HepG2 (cell line): ENCODE measurements around the gene PITRM1. TPM values are rescaled to one million over a fixed set of nuclear protein-coding genes. Genes with fewer than 3 reads are reported as not detected.

Experiments
- ADNP ChIP-seq: sonication (generic); formaldehyde crosslinking; IDR thresholded peaks from 2 replicates; pipeline ENCODE4 v1.4.0; 2020; ENCODE audit warnings: missing genetic modification reagents
- ATF7 ChIP-seq, 2 experiments: fragments of 450-650 bp in 1 of 2; sonication (generic) in 1 of 2; formaldehyde crosslinking in 1 of 2; IDR thresholded peaks; 2 replicates each; pipeline versions ENCODE4 v1.4.0 to v1.6.1; 2016 to 2020; ENCODE audit warnings: antibody characterized with exemption in 1 of 2, mild to moderate bottlenecking in 1 of 2, missing genetic modification reagents in 1 of 2
- BORCS8-MEF2B ChIP-seq: sonication (generic); formaldehyde crosslinking; IDR thresholded peaks from 2 replicates; pipeline ENCODE4 v1.8.0; 2022; ENCODE audit warnings: mild to moderate bottlenecking, missing genetic modification reagents
- CEBPG ChIP-seq: IDR thresholded peaks from 2 replicates; pipeline ENCODE4 v1.6.1; 2016
- CHD4 ChIP-seq: fragments of 200-600 bp; sonication (generic); IDR thresholded peaks from 2 replicates; pipeline ENCODE4 v1.7.0; 2017; ENCODE audit warnings: mild to moderate bottlenecking, low read length, borderline replicate concordance
- DBP ChIP-seq: sonication (generic); formaldehyde crosslinking; IDR thresholded peaks from 2 replicates; pipeline ENCODE4 v1.4.0; 2020; ENCODE audit warnings: missing genetic modification reagents; ENCODE audit errors: not compliant biosample characterization
- DNMT3B ChIP-seq: conservative IDR thresholded peaks from 2 replicates; pipeline ENCODE4 v1.6.1; 2016; ENCODE audit warnings: missing biosample characterization, control low read depth
- HOXA9 ChIP-seq: sonication (generic); formaldehyde crosslinking; IDR thresholded peaks from 2 replicates; pipeline ENCODE4 v1.8.1; 2022; ENCODE audit warnings: missing genetic modification reagents, mild to moderate bottlenecking, moderate library complexity, borderline replicate concordance
- KAT2B ChIP-seq: fragments of 150-350 bp; IDR thresholded peaks from 2 replicates; pipeline ENCODE4 v1.6.1; 2014; ENCODE audit warnings: low read depth, low read length, borderline replicate concordance
- KAT8 ChIP-seq: IDR thresholded peaks from 2 replicates; pipeline ENCODE4 v1.6.1; 2016; ENCODE audit warnings: missing genetic modification reagents, missing compliant biosample characterization
- MIXL1 ChIP-seq: IDR thresholded peaks from 2 replicates; pipeline ENCODE4 v1.6.1; 2016
- MXI1 ChIP-seq: IDR thresholded peaks from 3 replicates; pipeline ENCODE4 v1.6.1; 2012; ENCODE audit warnings: low read depth, low read length, inconsistent platforms, borderline replicate concordance
- NFYC ChIP-seq: IDR thresholded peaks from 2 replicates; pipeline ENCODE4 v1.6.1; 2016; ENCODE audit warnings: missing genetic modification reagents, missing compliant biosample characterization
- NR2C2 ChIP-seq: sonication (generic); formaldehyde crosslinking; IDR thresholded peaks from 2 replicates; pipeline ENCODE4 v1.4.0; 2020; ENCODE audit warnings: missing genetic modification reagents, mild to moderate bottlenecking, moderate library complexity, borderline replicate concordance
- PHF5A ChIP-seq: IDR thresholded peaks from one replicate; pipeline ENCODE4 v1.6.1; 2018; ENCODE audit warnings: low read depth, missing genetic modification reagents; ENCODE audit not compliant: unreplicated experiment
- PITX1 ChIP-seq: sonication (generic); formaldehyde crosslinking; IDR thresholded peaks from 2 replicates; pipeline ENCODE4 v1.5.1; 2020; ENCODE audit warnings: mild to moderate bottlenecking, missing genetic modification reagents
- RXRB ChIP-seq: IDR thresholded peaks from 2 replicates; pipeline ENCODE4 v1.6.1; 2016; ENCODE audit warnings: borderline replicate concordance, missing genetic modification reagents, missing compliant biosample characterization
- SMAD9 ChIP-seq: sonication (generic); formaldehyde crosslinking; IDR thresholded peaks from 2 replicates; pipeline ENCODE4 v1.5.1; 2020; ENCODE audit warnings: mild to moderate bottlenecking, missing genetic modification reagents
- TRIM22 ChIP-seq: fragments of 450-650 bp; IDR thresholded peaks from 2 replicates; pipeline ENCODE4 v1.6.1; 2017
- ZBED4 ChIP-seq: sonication (generic); formaldehyde crosslinking; IDR thresholded peaks from 2 replicates; pipeline ENCODE4 v1.4.0; 2020; ENCODE audit warnings: missing genetic modification reagents, borderline replicate concordance
- ZBTB25 ChIP-seq: IDR thresholded peaks from 2 replicates; pipeline ENCODE4 v1.6.1; 2018; ENCODE audit warnings: missing genetic modification reagents
- ZFY ChIP-seq: sonication (generic); formaldehyde crosslinking; IDR thresholded peaks from 2 replicates; pipeline ENCODE4 v1.4.0; 2020; ENCODE audit warnings: missing genetic modification reagents
- ZNF234 ChIP-seq: sonication (generic); formaldehyde crosslinking; conservative IDR thresholded peaks from 2 replicates; pipeline ENCODE4 v1.5.1; 2020; ENCODE audit warnings: mild to moderate bottlenecking, missing genetic modification reagents
- ZNF552 ChIP-seq: sonication (generic); formaldehyde crosslinking; IDR thresholded peaks from 2 replicates; pipeline ENCODE4 v1.9.0; 2022; ENCODE audit warnings: missing genetic modification reagents, mild to moderate bottlenecking, borderline replicate concordance
- polyA plus RNA-seq, 8 experiments: library from polyadenylated mRNA; depleted of rRNA in 3 of 8; stranded (reverse) in 7 of 8; unstranded in 1 of 8; fragments of >200 nt; fragmentation: Illumina TruSeq in 4 of 8; extraction: Trizol in 4 of 8; gene quantifications; 2 replicates each; pipeline versions ENCODE4 v1.2.1 to v1.2.3, GENCODE V29; 2011 to 2016; ENCODE audit warnings: low read depth in 4 of 8, missing spikeins in 1 of 8, mixed read lengths in 1 of 8; ENCODE audit not compliant: insufficient read depth in 1 of 8
- total RNA-seq, 5 experiments: library from RNA; depleted of rRNA; stranded (reverse); fragments of >200 nt; fragmentation: Illumina TruSeq; extraction: Trizol; gene quantifications; 2 replicates each; pipeline ENCODE4 v1.2.3, GENCODE V29; 2016; ENCODE audit warnings: low read depth in 1 of 5

Gene PITRM1
- total and polyA plus RNA-seq, 2 of the 13 experiments (the other 11 are each of a cell fraction or from before 2014, with no cell fraction given) = 16.4 to 29.0 TPM

- TF ChIP-seq KAT2B = no peak
- TF ChIP-seq RXRB = peak; percentile 56
- TF ChIP-seq NFYC = peak; percentile 88
- TF ChIP-seq NR2C2 (CRISPR knock-in tag) = peak; percentile 84
- peak; percentile 75; the same call in 1 of the 2 replicates for TF ChIP-seq ZNF552 (CRISPR knock-in tag)
- no peak for TF ChIP-seq ATF7 (IDR thresholded peaks at IDR 0.05)
- no peak for TF ChIP-seq ATF7 (CRISPR knock-in tag; IDR thresholded peaks at IDR 0.05)
- TF ChIP-seq ZFY (CRISPR knock-in tag) = peak; percentile 95
- no peak for TF ChIP-seq DNMT3B
- TF ChIP-seq SMAD9 (CRISPR knock-in tag) = no peak
- TF ChIP-seq KAT8 (CRISPR knock-in tag) = peak; percentile 78
- 0 out of 2 replicates have a peak, but pooled peaks have one; percentile 50 for TF ChIP-seq HOXA9 (CRISPR knock-in tag)
- TF ChIP-seq TRIM22 = no peak
- TF ChIP-seq CEBPG (CRISPR knock-in tag) = peak; percentile 63
- no peak for TF ChIP-seq ZNF234 (CRISPR knock-in tag)
- TF ChIP-seq BORCS8-MEF2B (CRISPR knock-in tag) = peak; percentile 75; the same call in 1 of the 2 replicates
- TF ChIP-seq MIXL1 (CRISPR knock-in tag) = no peak
- TF ChIP-seq MXI1 = peak; percentile 53; the same call in 1 of the 3 replicates
- no peak; the same call in 1 of the 2 replicates for TF ChIP-seq PITX1
- no peak for TF ChIP-seq ADNP (CRISPR knock-in tag)
- TF ChIP-seq ZBED4 (CRISPR knock-in tag) = no peak
- no peak for TF ChIP-seq CHD4
- peak; percentile 26 for TF ChIP-seq PHF5A (CRISPR knock-in tag)
- TF ChIP-seq ZBTB25 (CRISPR knock-in tag) = no peak
- TF ChIP-seq DBP (CRISPR knock-in tag) = no peak
These were observed at the start of gene PITRM1 (continued) for GRCh38 chr10:3172446-3173170.
